ENCODE measurements around the gene CARMIL1.

- TF ChIP-seq POLR2A (IDR thresholded peaks at IDR 0.05) = no peak
- TF ChIP-seq, protein P1, sequence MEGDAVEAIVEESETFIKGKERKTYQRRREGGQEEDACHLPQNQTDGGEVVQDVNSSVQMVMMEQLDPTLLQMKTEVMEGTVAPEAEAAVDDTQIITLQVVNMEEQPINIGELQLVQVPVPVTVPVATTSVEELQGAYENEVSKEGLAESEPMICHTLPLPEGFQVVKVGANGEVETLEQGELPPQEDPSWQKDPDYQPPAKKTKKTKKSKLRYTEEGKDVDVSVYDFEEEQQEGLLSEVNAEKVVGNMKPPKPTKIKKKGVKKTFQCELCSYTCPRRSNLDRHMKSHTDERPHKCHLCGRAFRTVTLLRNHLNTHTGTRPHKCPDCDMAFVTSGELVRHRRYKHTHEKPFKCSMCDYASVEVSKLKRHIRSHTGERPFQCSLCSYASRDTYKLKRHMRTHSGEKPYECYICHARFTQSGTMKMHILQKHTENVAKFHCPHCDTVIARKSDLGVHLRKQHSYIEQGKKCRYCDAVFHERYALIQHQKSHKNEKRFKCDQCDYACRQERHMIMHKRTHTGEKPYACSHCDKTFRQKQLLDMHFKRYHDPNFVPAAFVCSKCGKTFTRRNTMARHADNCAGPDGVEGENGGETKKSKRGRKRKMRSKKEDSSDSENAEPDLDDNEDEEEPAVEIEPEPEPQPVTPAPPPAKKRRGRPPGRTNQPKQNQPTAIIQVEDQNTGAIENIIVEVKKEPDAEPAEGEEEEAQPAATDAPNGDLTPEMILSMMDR (IDR thresholded peaks at IDR 0.05) = no peak
Measured at GRCh38 chr6:25463441-25463840, 184.3 kb downstream of the CARMIL1 start.
